H1 (cell line): Measurements from ENCODE around the gene TEKTIP1. TPM values are rescaled to one million over a fixed set of nuclear protein-coding genes. Genes with fewer than 3 reads are reported as not detected.
A peak's percentile ranks its signal among the peaks of the same experiment; 100 is the strongest.

ENCODE experiments used
- CTCF ChIA-PET: fragments of 300-600 bp; sonication (Branson Sonifier 250); formaldehyde crosslinking; loops from one replicate; lab custom pipeline; 2021; ENCODE audit not compliant: partially characterized antibody; lab: Charles Lee
- POLR2A ChIA-PET: fragments of 300-600 bp; sonication (Branson Sonifier 250); formaldehyde crosslinking; loops from one replicate; lab custom pipeline; 2021; ENCODE audit warnings: inconsistent platforms; ENCODE audit not compliant: partially characterized antibody; lab: Charles Lee
- DNase-seq, 2 experiments: peaks; one replicate each; pipeline versions ENCODE4 v3.0.0 to v3.0.0-alpha.2; 2010 to 2022; ENCODE audit warnings: low spot score in 2 of 2, low read depth in 1 of 2, mixed read lengths in 1 of 2
- FAIRE-seq: peaks from 2 replicates; lab custom pipeline; 2011; peaks lifted over from hg19 to GRCh38; lab: Jason Lieb, UNC
- H2AFZ ChIP-seq: 2 replicates; pipeline ENCODE4 v1.8.1; 2012; ENCODE audit warnings: low read length, inconsistent platforms
- H2AK5ac ChIP-seq: 2 replicates; pipeline ENCODE4 v1.6.1; 2013; ENCODE audit warnings: low read depth, low read length
- H2BK120ac ChIP-seq: replicated peaks from 2 replicates; pipeline ENCODE3; 2013; ENCODE audit warnings: low read depth, low read length, inconsistent platforms
- H2BK12ac ChIP-seq: 2 replicates; pipeline ENCODE4 v1.6.1; 2013; ENCODE audit warnings: low read depth, low read length
- H2BK15ac ChIP-seq: 2 replicates; pipeline ENCODE4 v1.6.1; 2013; ENCODE audit warnings: low read length
- H2BK20ac ChIP-seq: 2 replicates; pipeline ENCODE4 v1.6.1; 2013; ENCODE audit warnings: low read length
- H2BK5ac ChIP-seq: 2 replicates; pipeline ENCODE4 v1.6.1; 2013; ENCODE audit warnings: low read depth, low read length
- H3K14ac ChIP-seq: 2 replicates; pipeline ENCODE4 v1.6.1; 2013; ENCODE audit warnings: inconsistent platforms; ENCODE audit not compliant: insufficient read length
- H3K18ac ChIP-seq: 2 replicates; pipeline ENCODE4 v1.6.1; 2013; ENCODE audit warnings: low read length; ENCODE audit errors: extremely low read depth
- H3K23ac ChIP-seq: 2 replicates; pipeline ENCODE4 v1.6.1; 2013; ENCODE audit warnings: inconsistent platforms; ENCODE audit not compliant: insufficient read length
- H3K23me2 ChIP-seq: 2 replicates; pipeline ENCODE4 v1.6.1; 2013; ENCODE audit warnings: low read depth, low read length
- H3K27ac ChIP-seq: 2 replicates; pipeline ENCODE4 v1.6.1; 2011; ENCODE audit warnings: low read depth, low read length, inconsistent platforms
- H3K27me3 ChIP-seq, 4 experiments: replicated peaks in 1 of 4; 1 replicate in 1 of 4; 2 replicates in 3 of 4; pipeline versions ENCODE4 v1.6.1 to v1.8.1; 2011 to 2013; ENCODE audit warnings: low read length in 3 of 4, mild to moderate bottlenecking in 3 of 4, inconsistent platforms in 2 of 4, mixed read lengths in 2 of 4, moderate library complexity in 1 of 4; ENCODE audit not compliant: control insufficient read depth in 3 of 4, insufficient read depth in 3 of 4; ENCODE audit errors: extremely low read depth in 1 of 4
- H3K36me3 ChIP-seq, 4 experiments: 2 replicates each; pipeline versions ENCODE4 v1.6.1 to v1.8.1; 2011 to 2013; ENCODE audit warnings: mild to moderate bottlenecking in 4 of 4, low read length in 3 of 4, moderate library complexity in 2 of 4, control low read depth in 1 of 4, inconsistent platforms in 1 of 4; ENCODE audit not compliant: insufficient read depth in 4 of 4, control insufficient read depth in 2 of 4
- H3K4ac ChIP-seq: replicated peaks from 2 replicates; pipeline ENCODE3; 2013; ENCODE audit warnings: low read length, low read depth, mixed read lengths, inconsistent platforms; ENCODE audit not compliant: insufficient read length
- H3K4me1 ChIP-seq, 4 experiments: replicated peaks in 1 of 4; 1 replicate in 1 of 4; 2 replicates in 3 of 4; pipeline versions ENCODE4 v1.6.1 to v1.8.1; 2011 to 2013; ENCODE audit warnings: low read length in 3 of 4, inconsistent platforms in 2 of 4, mixed read lengths in 1 of 4; ENCODE audit not compliant: insufficient read depth in 4 of 4, control insufficient read depth in 3 of 4
- H3K4me2 ChIP-seq, 2 experiments: 2 replicates each; pipeline versions ENCODE4 v1.6.1 to v1.8.1; 2011 to 2013; ENCODE audit warnings: low read depth in 2 of 2, low read length in 2 of 2, control low read depth in 1 of 2, inconsistent platforms in 1 of 2, mild to moderate bottlenecking in 1 of 2; ENCODE audit not compliant: insufficient read depth in 1 of 2
- H3K4me3 ChIP-seq, 4 experiments: fragments of 200-600, 300-600 bp in 1 of 4; sonication (generic), shearing (Covaris generic), sonication (Bioruptor Twin) in 1 of 4; 2 replicates each; pipeline versions ENCODE4 v1.5.1 to v1.8.1; 2011 to 2016; ENCODE audit warnings: low read length in 4 of 4, low read depth in 3 of 4, control low read depth in 2 of 4, inconsistent platforms in 2 of 4, mild to moderate bottlenecking in 2 of 4, mixed read lengths in 1 of 4, moderate library complexity in 1 of 4; ENCODE audit not compliant: insufficient read depth in 2 of 4; ENCODE audit errors: extremely low read depth in 1 of 4
- H3K56ac ChIP-seq: replicated peaks from 2 replicates; pipeline ENCODE3; 2013; ENCODE audit warnings: low read depth, mild to moderate bottlenecking, mixed read lengths, low read length, inconsistent platforms; ENCODE audit not compliant: insufficient read length
- H3K79me1 ChIP-seq: 2 replicates; pipeline ENCODE4 v1.6.1; 2013; ENCODE audit warnings: low read depth, low read length, control low read depth
- H3K79me2 ChIP-seq, 2 experiments: 2 replicates each; pipeline versions ENCODE4 v1.6.1 to v1.8.1; 2012 to 2013; ENCODE audit warnings: low read length in 2 of 2, mild to moderate bottlenecking in 2 of 2, inconsistent platforms in 1 of 2; ENCODE audit not compliant: insufficient read depth in 2 of 2, control insufficient read depth in 1 of 2
- H3K9ac ChIP-seq, 4 experiments: replicated peaks in 1 of 4; 1 replicate in 1 of 4; 2 replicates in 3 of 4; pipeline versions ENCODE4 v1.6.1 to v1.8.1; 2011 to 2013; ENCODE audit warnings: low read depth in 3 of 4, low read length in 3 of 4, control low read depth in 2 of 4, mild to moderate bottlenecking in 2 of 4, moderate library complexity in 2 of 4, inconsistent platforms in 1 of 4; ENCODE audit errors: extremely low read depth in 1 of 4
- H3K9me3 ChIP-seq, 2 experiments: 2 replicates each; pipeline versions ENCODE4 v1.6.1 to v1.8.1; 2012 to 2013; ENCODE audit warnings: mild to moderate bottlenecking in 2 of 2, moderate library complexity in 2 of 2, control low read depth in 1 of 2, inconsistent platforms in 1 of 2, low read depth in 1 of 2, low read length in 1 of 2, mixed read lengths in 1 of 2; ENCODE audit not compliant: insufficient read depth in 2 of 2
- H4K20me1 ChIP-seq, 2 experiments: replicated peaks in 1 of 2; 2 replicates each; pipeline versions ENCODE3 to v1.8.1; 2011 to 2013; ENCODE audit warnings: inconsistent platforms in 2 of 2, low read length in 2 of 2, mild to moderate bottlenecking in 1 of 2; ENCODE audit not compliant: insufficient read depth in 2 of 2, control insufficient read depth in 1 of 2
- H4K5ac ChIP-seq: 2 replicates; pipeline ENCODE4 v1.6.1; 2013; ENCODE audit warnings: low read length, low read depth, mixed read lengths, inconsistent platforms; ENCODE audit not compliant: insufficient read length
- H4K8ac ChIP-seq: 2 replicates; pipeline ENCODE4 v1.8.0; 2013; ENCODE audit warnings: mild to moderate bottlenecking, moderate library complexity, low read length, inconsistent platforms; ENCODE audit not compliant: insufficient read depth; ENCODE audit errors: extremely low read depth
- H4K91ac ChIP-seq: replicated peaks from 2 replicates; pipeline ENCODE3; 2013; ENCODE audit warnings: low read length, mixed read lengths, inconsistent platforms; ENCODE audit not compliant: insufficient read length
- E2F6 ChIP-seq: IDR thresholded peaks from 2 replicates; pipeline ENCODE4 v1.6.1; 2012; ENCODE audit warnings: inconsistent platforms
- EP300 ChIP-seq, 2 experiments: IDR thresholded peaks; 1 replicate in 1 of 2; 2 replicates in 1 of 2; pipeline ENCODE4 v1.6.1; 2011 to 2012; ENCODE audit warnings: low read depth in 2 of 2, low read length in 2 of 2, mild to moderate bottlenecking in 2 of 2, borderline replicate concordance in 1 of 2, inconsistent platforms in 1 of 2, moderate library complexity in 1 of 2
- GABPA ChIP-seq: IDR thresholded peaks from 2 replicates; pipeline ENCODE4 v1.6.1; 2011; ENCODE audit warnings: mild to moderate bottlenecking, low read length, moderate library complexity, borderline replicate concordance; ENCODE audit not compliant: insufficient read depth
- JUND ChIP-seq: IDR thresholded peaks from 2 replicates; pipeline ENCODE4 v1.6.1; 2011; ENCODE audit warnings: mild to moderate bottlenecking, improper control_type of control experiment, low read length
- PHF8 ChIP-seq: fragments of 200-600 bp; sonication (generic); conservative IDR thresholded peaks from 2 replicates; pipeline ENCODE4 v1.7.1; 2012; ENCODE audit warnings: low read depth, mild to moderate bottlenecking, inconsistent platforms, low read length, moderate library complexity
- POLR2AphosphoS5 ChIP-seq: IDR thresholded peaks from 2 replicates; pipeline ENCODE4 v1.6.1; 2011; ENCODE audit warnings: low read depth, low read length
- TCF12 ChIP-seq: IDR thresholded peaks from 2 replicates; pipeline ENCODE4 v1.6.1; 2011; ENCODE audit warnings: low read depth, mild to moderate bottlenecking, low read length
- WGBS, 2 experiments: shearing (Covaris generic) in 1 of 2; methylation state at CpG; one replicate each; pipeline versions ENCODE4 v1.1.6 to v1.1.7; 2013 to 2015; ENCODE audit warnings: low lambda C conversion rate in 2 of 2, mixed read lengths in 2 of 2, inconsistent platforms in 1 of 2, low coverage in 1 of 2, missing lambda C conversion rate in 1 of 2; ENCODE audit not compliant: insufficient replicate concordance in 2 of 2, insufficient coverage in 1 of 2, insufficient read length in 1 of 2; ENCODE audit errors: extremely low coverage in 1 of 2, missing lambda C conversion rate in 1 of 2; 5-methylcytosine and 5-hydroxymethylcytosine counted together
- polyA plus RNA-seq, 7 experiments: library from polyadenylated mRNA; depleted of rRNA in 3 of 7; stranded (reverse) in 5 of 7; unstranded in 2 of 7; fragments of >200 nt in 5 of 7; fragments of 200-250 nt in 2 of 7; gene quantifications; 1 replicate in 5 of 7; 2 replicates in 1 of 7; 4 replicates in 1 of 7; pipeline versions ENCODE4 v1.2.1 to v1.2.3, GENCODE V29; 2011 to 2013; ENCODE audit warnings: missing spikeins in 2 of 7, mixed read lengths in 2 of 7
- total RNA-seq: library from RNA; stranded (reverse); fragmentation: NEBNext Ultra II Directional; extraction: Animal tissue kit (Norgen Biotek cat#: 25700); gene quantifications from 2 replicates; pipeline ENCODE4 v1.2.1, GENCODE V29; 2021
- TF ChIP-seq, protein P1 (sequence below), 3 experiments: IDR thresholded peaks; 1 replicate in 2 of 3; 2 replicates in 1 of 3; pipeline versions ENCODE4 v1.5.1 to v1.6.1; 2011; ENCODE audit warnings: low read length in 3 of 3, mild to moderate bottlenecking in 3 of 3, inconsistent platforms in 2 of 3, low read depth in 1 of 3, moderate library complexity in 1 of 3; ENCODE audit not compliant: insufficient read depth in 1 of 3; ENCODE audit errors: control extremely low read depth in 1 of 3

Gene TEKTIP1
- total and polyA plus RNA-seq, 2 of the 8 experiments (the other 6 are each of a cell fraction or from before 2014, with no cell fraction given): 1.1 TPM; not detected in 1

GRCh38 chr19:3501780-3502179, 37.2 kb upstream of the TEKTIP1 start:
- H4K5ac ChIP-seq: no peak overlapping the region
- no peak overlapping the region for H3K18ac ChIP-seq
- no peak overlapping the region for H3K56ac ChIP-seq
- no peak overlapping the region for H2BK12ac ChIP-seq
- peak overlapping the region; percentile 2; the same call in 1 of the 2 replicates for H4K8ac ChIP-seq
- H3K23me2 ChIP-seq: peaks cover 15% of the 10 kb centered on the region
- H2BK120ac ChIP-seq: no peak overlapping the region
- no peak overlapping the region for H3K23ac ChIP-seq
- no peak overlapping the region for H2BK5ac ChIP-seq
- H2AFZ ChIP-seq: no peak overlapping the region
- FAIRE-seq: no peak
- H3K36me3 ChIP-seq: peaks cover 0 to under 1% (median under 1%) of the 10 kb centered on the region in 4 experiments; a peak in 3 of 8 replicates
- no peak overlapping the region for H3K4me2 ChIP-seq
- no peak overlapping the region for H2BK20ac ChIP-seq
- H3K4me1 ChIP-seq: no peaks in the 10 kb centered on the region; a peak in 3 of 7 replicates
- H3K79me2 ChIP-seq: peaks cover 0 to 30% of the 10 kb centered on the region in 2 experiments; a peak in 2 of 4 replicates
- no peak overlapping the region for H4K91ac ChIP-seq
- H3K4me3 ChIP-seq: no peak overlapping the region
- WGBS, 2 experiments: 84% methylated on average over 3 of the region's 3 CpGs; no CpG with 5 or more reads in 1 of the 2 experiments
- no peaks in the 10 kb centered on the region for H3K9me3 ChIP-seq
- 0 out of 2 replicates have a peak overlapping the region, but pooled peaks have one; percentile 24 for H2AK5ac ChIP-seq
- no peak overlapping the region for H3K27ac ChIP-seq
- peaks cover 6% of the 10 kb centered on the region for H3K79me1 ChIP-seq
- no peaks in the 10 kb centered on the region for H3K27me3 ChIP-seq
- no peak overlapping the region for H3K4ac ChIP-seq
- no peak for DNase-seq
- TF ChIP-seq JUND (no peak), EP300 (IDR thresholded peaks at IDR 0.05; ENCODE audit: borderline replicate concordance in 1 of 2, low read depth in 2 of 2, low read length in 2 of 2) (no peak), PHF8 (no peak), TCF12 (no peak), E2F6 (no peak), GABPA (no peak), POLR2AphosphoS5 (no peak)
- TF ChIP-seq, protein P1, sequence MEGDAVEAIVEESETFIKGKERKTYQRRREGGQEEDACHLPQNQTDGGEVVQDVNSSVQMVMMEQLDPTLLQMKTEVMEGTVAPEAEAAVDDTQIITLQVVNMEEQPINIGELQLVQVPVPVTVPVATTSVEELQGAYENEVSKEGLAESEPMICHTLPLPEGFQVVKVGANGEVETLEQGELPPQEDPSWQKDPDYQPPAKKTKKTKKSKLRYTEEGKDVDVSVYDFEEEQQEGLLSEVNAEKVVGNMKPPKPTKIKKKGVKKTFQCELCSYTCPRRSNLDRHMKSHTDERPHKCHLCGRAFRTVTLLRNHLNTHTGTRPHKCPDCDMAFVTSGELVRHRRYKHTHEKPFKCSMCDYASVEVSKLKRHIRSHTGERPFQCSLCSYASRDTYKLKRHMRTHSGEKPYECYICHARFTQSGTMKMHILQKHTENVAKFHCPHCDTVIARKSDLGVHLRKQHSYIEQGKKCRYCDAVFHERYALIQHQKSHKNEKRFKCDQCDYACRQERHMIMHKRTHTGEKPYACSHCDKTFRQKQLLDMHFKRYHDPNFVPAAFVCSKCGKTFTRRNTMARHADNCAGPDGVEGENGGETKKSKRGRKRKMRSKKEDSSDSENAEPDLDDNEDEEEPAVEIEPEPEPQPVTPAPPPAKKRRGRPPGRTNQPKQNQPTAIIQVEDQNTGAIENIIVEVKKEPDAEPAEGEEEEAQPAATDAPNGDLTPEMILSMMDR (IDR thresholded peaks at IDR 0.05; ENCODE audit: control extremely low read depth in 1 of 3, insufficient read depth in 1 of 3, low read depth in 1 of 3, low read length in 3 of 3): no peak
- POLR2A ChIA-PET: interaction anchor here (0.6 to 6.1 kb wide), 6 partner anchors 13 to 205 kb away, joined by 3 to 58 read pairs (median 4); partner anchors contain the start of gene SMIM44
- peaks cover 1 to 4% of the 10 kb centered on the region in 2 experiments for H4K20me1 ChIP-seq
- H3K9ac ChIP-seq: no peak overlapping the region
- H3K14ac ChIP-seq: no peak overlapping the region
- CTCF ChIA-PET: interaction anchor here (0.6 to 2.2 kb wide), 9 partner anchors 15 to 226 kb away, joined by 3 to 8 read pairs (median 4); no protein-coding TSS in a partner anchor
- H2BK15ac ChIP-seq: no peak overlapping the region
